Stimulated activated CD8-positive, alpha-beta memory T cell treated with anti-CD3 and anti-CD28 coated beads, Interleukin-4, amount 100 ng/mL, for 1 hour (primary cell): Measurements from ENCODE around the gene STXBP5.

Experiments used
- DNase-seq, 2 donors: peaks; one replicate each; pipeline ENCODE4 v3.0.0-alpha.2; 2020; ENCODE audit warnings: low read depth in 2 of 2, low spot score in 1 of 2

The STXBP5 gene

GRCh38 chr6:147177286-147177685, 26.9 kb upstream of the STXBP5 start:
- DNase-seq, result no peak

- DNase-seq, result no peak
These were observed 25.9 kb upstream of the STXBP5 start for GRCh38 chr6:147178355-147178754.

DNA sequence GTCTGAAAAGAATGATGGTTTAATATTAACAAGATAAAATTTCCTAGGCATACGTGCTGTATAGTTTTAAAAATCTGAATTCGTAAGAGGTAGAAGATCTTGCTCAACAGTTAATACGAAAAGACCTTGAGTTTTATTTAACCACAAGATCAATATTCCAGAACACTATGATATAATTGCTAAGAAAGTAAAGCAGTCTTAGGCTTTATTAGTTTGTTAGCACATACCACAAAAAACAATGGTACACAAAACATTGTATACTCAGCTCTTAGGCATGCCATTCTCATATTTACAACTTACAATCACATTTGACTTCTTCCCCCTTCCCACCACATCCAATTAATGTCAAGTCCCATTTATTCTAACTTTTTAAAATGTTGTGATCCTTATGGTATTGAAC, 24.4 kb upstream of the STXBP5 start:
- DNase-seq, result no peak

GRCh38 chr6:147180926-147181325, 23.3 kb upstream of the STXBP5 start:
- no peak for DNase-seq

- no peak for DNase-seq
These were observed 19.8 kb upstream of the STXBP5 start for GRCh38 chr6:147184379-147184778.

- DNase-seq, result no peak
These were observed 19.0 kb upstream of the STXBP5 start for GRCh38 chr6:147185216-147185615.

- DNase-seq, result no peak
These were observed 13.7 kb upstream of the STXBP5 start for GRCh38 chr6:147190556-147190955.

- no peak for DNase-seq
These were observed 11.8 kb upstream of the STXBP5 start for GRCh38 chr6:147192278-147192911.

GRCh38 chr6:147194652-147195411, 9.4 kb upstream of the STXBP5 start:
- no peak for DNase-seq

DNA sequence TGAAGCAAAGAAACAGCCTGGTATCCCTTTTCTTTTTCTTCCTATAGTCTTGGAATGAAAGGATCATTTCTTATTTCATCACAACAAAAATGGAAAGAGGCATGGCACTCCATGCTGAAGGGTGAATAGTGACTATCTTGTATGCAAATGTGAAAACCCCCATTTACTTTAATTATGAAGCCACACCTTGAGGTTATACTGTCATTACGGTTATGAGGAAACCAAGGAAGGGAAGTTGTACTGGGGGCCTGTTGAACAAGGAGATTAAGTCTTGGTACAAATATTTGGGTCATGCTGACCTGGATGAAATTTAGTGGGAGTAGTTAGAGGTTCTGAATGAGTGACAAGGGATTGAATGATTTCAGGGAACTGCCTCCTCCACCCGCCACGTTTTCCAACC, 8.7 kb upstream of the STXBP5 start:
- no peak for DNase-seq

DNA sequence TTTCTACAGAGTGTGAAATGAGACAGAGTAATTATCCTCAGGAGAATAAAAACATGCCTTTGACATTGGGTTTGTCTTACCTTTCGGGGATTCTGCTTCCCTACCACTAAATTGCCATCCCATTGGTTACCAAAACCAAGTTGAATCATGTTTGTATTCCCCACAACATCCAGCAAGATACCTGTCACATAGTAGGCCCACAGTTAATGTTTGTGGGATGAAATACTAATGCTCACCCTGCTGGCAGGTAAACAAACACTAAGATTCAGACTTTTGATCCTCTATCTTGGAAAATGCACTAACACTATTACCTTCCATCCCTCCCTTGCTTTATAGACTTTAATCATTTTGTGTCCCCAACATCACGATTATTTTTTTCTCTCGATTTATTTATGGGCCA, 8.2 kb upstream of the STXBP5 start:
- DNase-seq, result no peak

DNA sequence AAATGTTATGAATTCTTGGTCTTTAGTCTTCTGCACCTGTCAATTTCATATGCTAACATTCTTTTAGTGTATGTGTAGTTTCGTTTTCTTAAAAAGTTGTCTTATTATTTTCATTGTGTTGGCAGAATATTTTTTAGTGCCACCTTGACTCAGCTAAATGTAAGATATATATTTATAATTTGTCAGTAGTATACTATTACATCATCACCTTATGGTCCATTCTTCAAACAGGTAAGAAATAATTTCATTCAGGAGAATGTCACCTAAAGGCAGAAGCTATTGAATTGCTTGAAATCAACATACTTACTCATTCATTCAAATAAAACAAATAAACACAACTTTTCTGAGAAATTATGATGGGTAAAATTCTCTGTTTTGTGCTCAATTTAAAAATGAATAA, 3.5 kb upstream of the STXBP5 start:
- no peak for DNase-seq

DNA sequence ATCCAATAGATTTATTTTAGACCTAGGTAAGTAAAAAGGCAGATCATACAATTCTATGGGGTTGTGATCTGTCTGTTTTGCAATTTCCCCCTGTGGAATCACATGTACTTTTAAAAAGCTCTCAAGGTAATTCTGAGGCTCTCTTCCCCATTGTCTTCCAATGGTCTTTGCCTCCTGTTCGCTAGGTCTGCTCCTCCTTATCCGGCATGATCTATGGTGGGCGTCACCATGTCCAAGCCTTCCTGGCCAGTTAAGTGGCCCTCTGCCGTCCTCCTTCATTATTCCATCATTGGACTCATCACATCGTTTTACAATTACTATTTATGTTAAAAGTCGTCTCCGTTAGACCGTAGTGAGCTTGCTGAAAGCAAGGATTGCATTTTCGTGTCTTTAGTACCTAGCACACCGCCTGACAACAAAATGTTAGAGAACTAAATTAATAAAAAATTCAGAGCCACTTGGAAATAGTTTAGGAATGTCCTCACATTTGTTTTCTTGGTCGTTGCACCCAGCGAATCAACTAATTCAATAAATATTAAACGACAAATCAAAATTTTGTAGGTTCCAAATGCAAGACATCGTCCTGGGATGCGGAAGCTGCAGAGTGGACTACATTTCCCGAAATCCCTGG, 2.2 kb upstream of the STXBP5 start:
- DNase-seq, result no peak

DNA sequence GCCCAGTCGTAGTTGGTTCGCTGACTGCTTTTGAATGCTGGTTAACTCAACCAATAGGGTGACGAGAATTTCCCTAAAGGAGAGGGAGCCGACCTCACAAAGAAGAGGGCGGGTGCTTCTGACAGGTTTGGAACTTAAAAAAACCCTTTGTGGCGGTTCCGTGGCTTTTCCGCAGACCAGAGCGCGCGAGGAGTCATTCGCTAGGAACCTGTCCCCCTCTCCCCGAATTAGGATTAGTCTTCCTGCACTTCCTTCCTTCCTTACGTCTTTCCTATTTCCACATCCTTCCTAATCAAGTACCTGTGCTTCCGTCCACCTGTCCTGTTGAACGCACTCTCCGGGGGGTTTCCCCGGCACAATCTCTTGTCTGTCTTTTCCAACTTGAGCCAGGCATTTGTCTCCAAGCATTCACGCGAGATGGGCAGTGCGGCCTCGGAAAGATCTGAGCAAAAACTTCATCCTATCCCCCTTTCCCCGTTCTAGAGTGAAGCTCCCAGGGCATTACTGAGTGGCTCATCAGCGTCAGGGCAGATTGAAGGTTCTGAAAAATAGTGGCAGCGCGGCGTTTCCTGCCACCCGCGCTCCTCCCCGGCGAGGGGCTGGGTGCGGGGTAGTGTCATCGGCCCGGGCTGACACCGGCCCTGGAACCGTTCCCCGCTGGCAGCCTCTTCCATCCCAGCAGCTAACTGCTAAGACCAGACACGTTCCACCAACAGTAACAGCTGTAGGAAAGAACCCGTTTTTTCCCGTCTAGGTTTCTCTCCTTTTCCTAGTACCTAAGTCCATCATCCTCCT, 1.5 kb upstream of the STXBP5 start:
- peak; percentile 42 to 57 for DNase-seq

DNA sequence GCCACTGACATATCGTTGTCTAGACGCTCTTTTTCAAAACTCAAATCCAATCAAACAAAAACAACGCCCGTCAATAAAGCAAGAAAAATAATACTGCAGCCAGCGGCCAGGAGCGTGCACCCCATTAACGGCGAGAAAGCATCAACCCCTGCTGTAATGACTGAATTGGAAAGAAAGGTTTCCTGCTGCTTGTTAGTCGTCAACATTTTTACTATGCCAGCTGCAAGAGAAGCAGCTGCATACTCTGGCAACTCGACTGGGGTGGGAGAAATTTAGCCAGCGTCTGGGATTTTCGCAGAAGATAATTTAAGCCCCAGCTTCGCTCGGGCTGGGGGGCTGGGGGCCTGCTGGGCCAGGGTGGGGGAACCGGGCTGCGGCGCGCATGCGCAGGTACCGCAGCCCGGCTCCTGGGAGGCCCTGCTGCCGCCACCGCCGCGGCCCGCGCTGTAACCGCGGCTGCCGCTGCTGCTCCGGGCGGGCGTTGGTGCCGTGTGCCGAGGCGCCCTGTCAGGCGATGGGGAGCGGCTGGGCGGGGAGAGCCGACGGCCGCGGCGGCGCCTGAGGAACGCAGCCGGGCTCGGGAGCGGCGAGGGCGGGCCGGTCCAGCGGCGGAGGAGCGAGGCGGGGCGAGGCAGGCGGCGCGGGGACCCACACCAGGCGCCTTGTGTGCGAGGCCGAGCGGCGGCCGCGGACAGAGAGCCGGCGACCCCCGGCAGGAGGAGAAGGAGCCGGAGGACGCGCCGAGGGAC, 732 bp upstream of the STXBP5 start:
- DNase-seq, result peak; percentile 37 to 52

GRCh38 chr6:147204843-147205311, 660 bp downstream of the STXBP5 start:
- DNase-seq, result no peak

DNA sequence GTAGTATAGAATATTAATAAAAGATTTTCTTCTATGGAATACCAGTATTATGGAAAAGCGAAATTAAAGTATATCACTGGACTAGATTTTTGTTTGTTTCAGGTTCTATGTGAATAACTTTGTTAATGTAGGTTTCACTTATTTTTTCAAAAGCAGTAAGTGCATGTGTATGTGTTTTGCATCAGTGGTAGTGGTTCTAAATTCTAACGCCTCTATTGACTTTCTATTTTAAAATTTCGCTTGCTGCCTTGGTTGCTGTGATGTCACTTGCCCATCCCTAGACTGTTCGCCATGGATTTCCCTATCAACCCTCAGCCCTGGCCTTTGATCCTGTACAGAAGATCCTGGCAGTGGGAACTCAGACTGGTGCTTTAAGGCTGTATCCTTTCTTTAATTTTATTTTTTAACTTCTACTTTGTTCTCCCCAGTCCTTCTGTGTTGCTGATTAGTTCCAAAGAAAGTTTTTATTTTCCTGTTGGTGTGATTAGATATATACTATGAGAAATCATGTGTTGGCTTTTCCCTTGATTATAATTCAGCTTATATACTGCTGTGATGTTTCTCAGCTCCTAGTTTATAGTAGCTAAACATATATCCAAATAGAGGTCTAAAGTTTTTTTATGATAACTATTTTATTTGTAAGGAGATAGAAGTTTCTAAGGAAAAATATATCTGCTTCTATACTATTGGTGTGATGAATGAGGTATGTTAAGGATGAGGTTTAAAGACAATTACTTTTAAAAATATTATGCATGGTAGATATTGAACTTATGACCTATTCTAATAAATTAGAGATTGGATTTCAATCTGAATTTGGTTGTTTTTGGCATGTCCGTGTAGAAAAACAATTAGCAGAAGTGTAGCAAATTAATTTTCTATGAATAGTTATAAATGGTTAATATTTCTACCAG, 1.7 kb downstream of the STXBP5 start:
- no peak for DNase-seq

DNA sequence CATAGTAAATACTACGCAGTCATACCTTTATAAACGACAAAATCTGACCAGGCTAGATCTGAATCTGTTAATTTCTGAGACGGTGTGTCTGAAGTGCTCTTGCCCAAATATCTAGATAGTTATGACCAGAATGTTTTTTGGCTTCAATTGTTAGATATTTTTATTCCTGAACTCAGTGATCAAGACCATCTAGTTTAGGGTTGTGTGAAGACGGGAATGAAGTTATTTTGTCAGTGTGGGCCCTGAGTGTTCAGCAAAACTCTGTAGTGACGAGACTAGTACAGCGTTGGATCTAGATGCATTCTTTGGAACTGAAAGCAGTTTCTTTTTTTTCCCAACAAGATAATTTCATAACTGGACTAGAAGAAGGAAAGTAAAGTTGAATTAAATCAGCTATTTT, 3.1 kb downstream of the STXBP5 start:
- no peak for DNase-seq

DNA sequence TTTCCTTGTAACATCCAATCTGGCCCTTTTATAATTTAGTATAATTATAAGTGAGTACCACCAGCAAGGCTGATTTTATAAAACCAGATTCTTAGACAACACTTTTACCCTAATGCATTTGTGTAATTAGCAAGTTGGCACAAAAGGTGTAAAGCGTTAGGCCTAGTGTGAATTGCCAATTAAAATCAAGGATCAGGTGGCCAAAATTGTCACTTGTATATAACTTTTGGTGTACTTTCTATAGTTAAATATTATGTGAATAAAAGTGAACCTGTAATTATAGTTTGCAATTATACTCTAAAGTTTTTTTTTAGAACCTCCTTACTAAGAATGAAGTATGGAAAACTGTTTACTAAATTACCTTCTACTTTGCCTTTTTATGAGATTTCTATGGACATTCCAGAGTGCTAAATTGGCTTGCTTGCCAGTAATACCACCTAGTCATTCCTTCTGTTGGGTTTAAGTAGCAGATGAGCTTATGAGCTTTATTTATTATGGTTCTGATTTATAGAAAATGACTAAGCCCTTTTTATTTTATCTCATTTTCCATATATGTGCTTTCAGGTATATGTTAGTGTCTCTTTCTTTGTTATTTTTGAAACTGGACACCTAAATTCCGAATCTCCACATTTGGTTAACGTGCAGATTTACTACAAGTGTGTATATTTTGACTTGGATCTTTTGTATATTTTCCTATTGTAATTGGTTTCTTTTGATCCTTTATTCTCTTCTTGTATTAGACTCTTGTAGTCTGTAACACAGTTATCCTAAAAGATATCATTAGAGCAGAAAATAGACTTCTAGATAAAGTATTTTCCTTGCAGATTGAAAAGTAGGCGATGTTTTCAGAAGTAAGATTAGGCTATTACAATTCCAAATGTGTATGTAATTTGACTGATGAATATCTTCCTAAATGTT, 3.9 kb downstream of the STXBP5 start:
- DNase-seq, result no peak
